HEK293 (cell line): ENCODE measurements around the gene RBM15B.
A peak's percentile ranks its signal among the peaks of the same experiment; 100 is the strongest.

Experiments used
- ATF2 ChIP-seq: fragments of 450-650 bp; formaldehyde crosslinking; IDR thresholded peaks from 2 replicates; pipeline ENCODE4 v1.5.1; 2016; ENCODE audit warnings: missing biosample characterization, missing genetic modification characterization, low read depth
- KLF16 ChIP-seq: fragments of 450-650 bp; formaldehyde crosslinking; IDR thresholded peaks from 2 replicates; pipeline ENCODE4 v1.5.1; 2017; ENCODE audit warnings: missing biosample characterization, missing genetic modification characterization
- ZBTB20 ChIP-seq: fragments of 450-650 bp; formaldehyde crosslinking; IDR thresholded peaks from 2 replicates; pipeline ENCODE4 v1.5.1; 2016; ENCODE audit warnings: missing biosample characterization, missing genetic modification characterization
- ZNF148 ChIP-seq: fragments of 450-650 bp; formaldehyde crosslinking; IDR thresholded peaks from 2 replicates; pipeline ENCODE4 v1.5.0; 2017; ENCODE audit warnings: missing biosample characterization, missing genetic modification characterization, borderline replicate concordance
- ZNF223 ChIP-seq: fragments of 450-650 bp; formaldehyde crosslinking; IDR thresholded peaks from 2 replicates; pipeline ENCODE4 v1.5.1; 2016; ENCODE audit warnings: missing biosample characterization, missing genetic modification characterization
- ZNF274 ChIP-seq, 2 experiments: fragments of 200-500 bp in 1 of 2; fragments of 450-650 bp in 1 of 2; sonication (Bioruptor generic) in 1 of 2; formaldehyde crosslinking in 1 of 2; IDR thresholded peaks; 2 replicates each; pipeline versions ENCODE4 v1.5.1 to v1.6.1; 2014 to 2016; ENCODE audit warnings: borderline replicate concordance in 1 of 2, inconsistent platforms in 1 of 2, low read length in 1 of 2, missing biosample characterization in 1 of 2, missing genetic modification characterization in 1 of 2
- ZNF404 ChIP-seq: fragments of 450-650 bp; formaldehyde crosslinking; IDR thresholded peaks from 2 replicates; pipeline ENCODE4 v1.5.1; 2017; ENCODE audit warnings: missing biosample characterization, missing genetic modification characterization
- ZNF529 ChIP-seq: fragments of 450-650 bp; formaldehyde crosslinking; IDR thresholded peaks from 2 replicates; pipeline ENCODE4 v1.5.1; 2017; ENCODE audit warnings: missing genetic modification characterization, missing biosample characterization; ENCODE audit not compliant: insufficient replicate concordance
- ZNF580 ChIP-seq: fragments of 450-650 bp; formaldehyde crosslinking; IDR thresholded peaks from 2 replicates; pipeline ENCODE4 v1.5.1; 2016; ENCODE audit warnings: missing biosample characterization, missing genetic modification characterization
- ZSCAN30 ChIP-seq: fragments of 450-650 bp; IDR thresholded peaks from 2 replicates; pipeline ENCODE4 v1.5.1; 2018; ENCODE audit warnings: missing biosample characterization, mild to moderate bottlenecking, missing genetic modification characterization, moderate library complexity
- TF ChIP-seq, protein P1 (sequence below): fragments of 450-650 bp; formaldehyde crosslinking; IDR thresholded peaks from 2 replicates; pipeline ENCODE4 v1.5.1; 2016; ENCODE audit warnings: missing biosample characterization, missing genetic modification characterization
- TF ChIP-seq, protein P2 (sequence below): fragments of 450-650 bp; formaldehyde crosslinking; IDR thresholded peaks from 2 replicates; pipeline ENCODE4 v1.5.1; 2016; ENCODE audit warnings: missing biosample characterization, missing genetic modification characterization, low read depth
- TF ChIP-seq, protein P3 (sequence below): fragments of 450-650 bp; formaldehyde crosslinking; IDR thresholded peaks from 2 replicates; pipeline ENCODE4 v1.5.1; 2016; ENCODE audit warnings: missing biosample characterization, missing genetic modification characterization

- no peak for TF ChIP-seq ZNF580 (tag by site-specific recombination)
- no peak for TF ChIP-seq KLF16 (tag by site-specific recombination)
- no peak for TF ChIP-seq ZNF529 (tag by site-specific recombination)
- TF ChIP-seq ZBTB20 (tag by site-specific recombination) = peak; percentile 22; the same call in 1 of the 2 replicates
- TF ChIP-seq, protein P1, sequence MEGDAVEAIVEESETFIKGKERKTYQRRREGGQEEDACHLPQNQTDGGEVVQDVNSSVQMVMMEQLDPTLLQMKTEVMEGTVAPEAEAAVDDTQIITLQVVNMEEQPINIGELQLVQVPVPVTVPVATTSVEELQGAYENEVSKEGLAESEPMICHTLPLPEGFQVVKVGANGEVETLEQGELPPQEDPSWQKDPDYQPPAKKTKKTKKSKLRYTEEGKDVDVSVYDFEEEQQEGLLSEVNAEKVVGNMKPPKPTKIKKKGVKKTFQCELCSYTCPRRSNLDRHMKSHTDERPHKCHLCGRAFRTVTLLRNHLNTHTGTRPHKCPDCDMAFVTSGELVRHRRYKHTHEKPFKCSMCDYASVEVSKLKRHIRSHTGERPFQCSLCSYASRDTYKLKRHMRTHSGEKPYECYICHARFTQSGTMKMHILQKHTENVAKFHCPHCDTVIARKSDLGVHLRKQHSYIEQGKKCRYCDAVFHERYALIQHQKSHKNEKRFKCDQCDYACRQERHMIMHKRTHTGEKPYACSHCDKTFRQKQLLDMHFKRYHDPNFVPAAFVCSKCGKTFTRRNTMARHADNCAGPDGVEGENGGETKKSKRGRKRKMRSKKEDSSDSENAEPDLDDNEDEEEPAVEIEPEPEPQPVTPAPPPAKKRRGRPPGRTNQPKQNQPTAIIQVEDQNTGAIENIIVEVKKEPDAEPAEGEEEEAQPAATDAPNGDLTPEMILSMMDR = no peak
- TF ChIP-seq, protein P2, sequence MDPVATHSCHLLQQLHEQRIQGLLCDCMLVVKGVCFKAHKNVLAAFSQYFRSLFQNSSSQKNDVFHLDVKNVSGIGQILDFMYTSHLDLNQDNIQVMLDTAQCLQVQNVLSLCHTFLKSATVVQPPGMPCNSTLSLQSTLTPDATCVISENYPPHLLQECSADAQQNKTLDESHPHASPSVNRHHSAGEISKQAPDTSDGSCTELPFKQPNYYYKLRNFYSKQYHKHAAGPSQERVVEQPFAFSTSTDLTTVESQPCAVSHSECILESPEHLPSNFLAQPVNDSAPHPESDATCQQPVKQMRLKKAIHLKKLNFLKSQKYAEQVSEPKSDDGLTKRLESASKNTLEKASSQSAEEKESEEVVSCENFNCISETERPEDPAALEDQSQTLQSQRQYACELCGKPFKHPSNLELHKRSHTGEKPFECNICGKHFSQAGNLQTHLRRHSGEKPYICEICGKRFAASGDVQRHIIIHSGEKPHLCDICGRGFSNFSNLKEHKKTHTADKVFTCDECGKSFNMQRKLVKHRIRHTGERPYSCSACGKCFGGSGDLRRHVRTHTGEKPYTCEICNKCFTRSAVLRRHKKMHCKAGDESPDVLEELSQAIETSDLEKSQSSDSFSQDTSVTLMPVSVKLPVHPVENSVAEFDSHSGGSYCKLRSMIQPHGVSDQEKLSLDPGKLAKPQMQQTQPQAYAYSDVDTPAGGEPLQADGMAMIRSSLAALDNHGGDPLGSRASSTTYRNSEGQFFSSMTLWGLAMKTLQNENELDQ = no peak
- TF ChIP-seq, protein P3, sequence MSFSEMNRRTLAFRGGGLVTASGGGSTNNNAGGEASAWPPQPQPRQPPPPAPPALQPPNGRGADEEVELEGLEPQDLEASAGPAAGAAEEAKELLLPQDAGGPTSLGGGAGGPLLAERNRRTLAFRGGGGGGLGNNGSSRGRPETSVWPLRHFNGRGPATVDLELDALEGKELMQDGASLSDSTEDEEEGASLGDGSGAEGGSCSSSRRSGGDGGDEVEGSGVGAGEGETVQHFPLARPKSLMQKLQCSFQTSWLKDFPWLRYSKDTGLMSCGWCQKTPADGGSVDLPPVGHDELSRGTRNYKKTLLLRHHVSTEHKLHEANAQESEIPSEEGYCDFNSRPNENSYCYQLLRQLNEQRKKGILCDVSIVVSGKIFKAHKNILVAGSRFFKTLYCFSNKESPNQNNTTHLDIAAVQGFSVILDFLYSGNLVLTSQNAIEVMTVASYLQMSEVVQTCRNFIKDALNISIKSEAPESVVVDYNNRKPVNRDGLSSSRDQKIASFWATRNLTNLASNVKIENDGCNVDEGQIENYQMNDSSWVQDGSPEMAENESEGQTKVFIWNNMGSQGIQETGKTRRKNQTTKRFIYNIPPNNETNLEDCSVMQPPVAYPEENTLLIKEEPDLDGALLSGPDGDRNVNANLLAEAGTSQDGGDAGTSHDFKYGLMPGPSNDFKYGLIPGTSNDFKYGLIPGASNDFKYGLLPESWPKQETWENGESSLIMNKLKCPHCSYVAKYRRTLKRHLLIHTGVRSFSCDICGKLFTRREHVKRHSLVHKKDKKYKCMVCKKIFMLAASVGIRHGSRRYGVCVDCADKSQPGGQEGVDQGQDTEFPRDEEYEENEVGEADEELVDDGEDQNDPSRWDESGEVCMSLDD = no peak
- no peak for TF ChIP-seq ZSCAN30 (tag by site-specific recombination)
- TF ChIP-seq ZNF404 (tag by site-specific recombination) = no peak
- no peak for TF ChIP-seq ZNF223 (tag by site-specific recombination)
- no peak for TF ChIP-seq ZNF148 (tag by site-specific recombination)
- no peak for TF ChIP-seq ATF2 (tag by site-specific recombination)
- TF ChIP-seq ZNF274 (IDR thresholded peaks at IDR 0.05; ENCODE audit: low read length) = no peak
- no peak for TF ChIP-seq ZNF274 (tag by site-specific recombination; IDR thresholded peaks at IDR 0.05; ENCODE audit: borderline replicate concordance)
Measured at GRCh38 chr3:51391566-51392354, 675 bp downstream of the RBM15B start.
